Astrocyte of the spinal cord (primary cell): ENCODE measurements around the gene RBFOX2.

Experiments used
- DNase-seq: peaks from one replicate; pipeline ENCODE4 v3.0.0; 2011; ENCODE audit warnings: low read depth, low spot score
- H3K4me3 ChIP-seq: 2 replicates; pipeline ENCODE4 v1.5.1; 2011; ENCODE audit warnings: low read depth, mild to moderate bottlenecking, low read length, moderate library complexity
- in situ Hi-C: cut with HindIII; loops from 2 replicates; pipeline ENCODE4 v1.10.0; 2017; ENCODE audit warnings: low sequenced_read_pairs
- TF ChIP-seq, protein P1 (sequence below): IDR thresholded peaks from 2 replicates; pipeline ENCODE4 v1.5.1; 2012; ENCODE audit warnings: low read depth, mild to moderate bottlenecking, low read length, inconsistent platforms

RBFOX2 gene

DNA sequence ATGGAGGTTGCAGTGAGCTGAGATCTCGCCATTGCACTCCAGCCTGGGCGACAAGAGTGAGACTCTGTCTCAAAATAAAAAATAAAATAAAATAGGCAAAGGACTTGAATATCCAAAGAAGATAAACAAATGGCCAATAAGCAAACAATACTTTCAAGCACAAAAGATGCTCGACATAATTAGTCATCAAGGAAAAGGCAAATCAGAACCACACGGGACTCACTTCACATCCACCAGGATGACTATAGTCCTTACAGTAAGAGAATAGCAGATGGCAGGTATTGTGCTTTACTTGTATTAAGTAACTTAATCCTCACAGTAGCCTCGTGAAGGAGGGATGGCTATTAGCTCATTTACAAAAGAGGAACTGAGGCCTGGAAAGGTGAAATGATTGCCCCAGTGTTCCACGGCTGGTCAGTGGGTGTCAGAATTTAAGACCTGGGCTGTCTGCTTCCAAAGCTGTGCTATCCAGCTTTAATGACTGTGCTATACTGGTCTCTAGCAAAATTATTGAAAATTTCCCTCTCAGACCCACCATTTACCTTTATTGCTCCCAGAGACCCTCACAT is 40.2 kb upstream of the RBFOX2 start:
- in situ Hi-C loops = no loop called here

DNA sequence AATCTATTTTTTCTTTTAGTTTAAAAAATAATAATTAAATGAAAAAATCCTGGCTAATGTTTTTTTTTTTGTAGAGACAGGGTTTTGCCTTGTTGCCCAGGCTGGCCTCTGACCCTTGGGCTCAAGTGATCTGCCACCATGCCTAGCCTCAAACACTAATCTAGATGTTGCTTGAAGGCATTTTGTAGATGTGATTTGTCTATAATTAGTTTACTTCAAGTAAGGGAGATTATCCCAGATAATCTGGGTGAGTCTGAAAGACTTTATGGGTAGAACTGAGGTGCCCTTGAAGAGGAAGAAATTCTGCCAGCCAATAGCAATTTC is 38.6 kb upstream of the RBFOX2 start:
- TF ChIP-seq, protein P1, sequence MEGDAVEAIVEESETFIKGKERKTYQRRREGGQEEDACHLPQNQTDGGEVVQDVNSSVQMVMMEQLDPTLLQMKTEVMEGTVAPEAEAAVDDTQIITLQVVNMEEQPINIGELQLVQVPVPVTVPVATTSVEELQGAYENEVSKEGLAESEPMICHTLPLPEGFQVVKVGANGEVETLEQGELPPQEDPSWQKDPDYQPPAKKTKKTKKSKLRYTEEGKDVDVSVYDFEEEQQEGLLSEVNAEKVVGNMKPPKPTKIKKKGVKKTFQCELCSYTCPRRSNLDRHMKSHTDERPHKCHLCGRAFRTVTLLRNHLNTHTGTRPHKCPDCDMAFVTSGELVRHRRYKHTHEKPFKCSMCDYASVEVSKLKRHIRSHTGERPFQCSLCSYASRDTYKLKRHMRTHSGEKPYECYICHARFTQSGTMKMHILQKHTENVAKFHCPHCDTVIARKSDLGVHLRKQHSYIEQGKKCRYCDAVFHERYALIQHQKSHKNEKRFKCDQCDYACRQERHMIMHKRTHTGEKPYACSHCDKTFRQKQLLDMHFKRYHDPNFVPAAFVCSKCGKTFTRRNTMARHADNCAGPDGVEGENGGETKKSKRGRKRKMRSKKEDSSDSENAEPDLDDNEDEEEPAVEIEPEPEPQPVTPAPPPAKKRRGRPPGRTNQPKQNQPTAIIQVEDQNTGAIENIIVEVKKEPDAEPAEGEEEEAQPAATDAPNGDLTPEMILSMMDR = no peak
- H3K4me3 ChIP-seq = no peak overlapping the region
- in situ Hi-C loops = no loop called here
- DNase-seq = no peak

More for the DNA sequence above, 40.2 kb upstream of the RBFOX2 start:
- TF ChIP-seq, protein P1 = no peak
- H3K4me3 ChIP-seq = no peak overlapping the region
- no peak for DNase-seq

DNA sequence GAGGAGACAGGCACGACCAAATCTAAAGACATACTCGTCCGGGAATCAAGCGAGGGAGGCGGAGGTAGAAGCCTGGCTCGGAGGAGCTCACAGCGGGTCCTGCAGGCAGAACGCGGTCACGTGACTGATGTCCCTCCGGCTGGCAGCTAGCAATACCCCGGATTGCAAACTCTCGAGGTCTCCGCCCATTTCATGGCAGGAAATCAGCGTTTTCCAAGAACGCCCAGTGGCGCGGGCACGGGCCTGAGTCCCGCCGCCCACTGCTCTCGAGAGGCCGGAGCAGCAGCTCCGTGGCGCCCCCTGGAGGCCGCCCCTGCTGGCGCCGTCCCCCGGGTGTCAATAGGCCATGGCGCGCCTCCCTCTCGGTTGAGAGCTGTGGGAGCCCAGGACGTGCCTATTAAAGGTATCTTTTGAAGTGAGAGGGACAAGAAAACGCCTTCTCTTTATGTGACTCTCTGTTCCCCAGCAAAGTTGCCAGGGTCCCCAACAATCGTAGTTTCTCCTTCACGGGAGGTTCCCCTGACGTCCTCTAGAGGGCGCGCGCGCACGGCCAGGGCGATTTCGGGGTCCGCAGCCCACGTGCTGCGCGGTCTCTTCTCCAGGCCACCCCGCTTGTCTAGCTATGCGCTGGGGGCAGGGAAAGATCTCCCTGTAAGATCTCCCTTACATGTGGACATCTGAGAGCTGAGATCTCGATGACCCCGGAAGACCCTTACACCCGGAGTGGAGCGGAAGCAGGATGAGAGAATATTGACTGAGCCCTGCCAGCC is 37.3 kb upstream of the RBFOX2 start:
- peak; percentile 93 for DNase-seq
- in situ Hi-C loops = no loop called here
- peak overlapping the region; percentile 51 for H3K4me3 ChIP-seq
- TF ChIP-seq, protein P1 = peak; percentile 92

DNA sequence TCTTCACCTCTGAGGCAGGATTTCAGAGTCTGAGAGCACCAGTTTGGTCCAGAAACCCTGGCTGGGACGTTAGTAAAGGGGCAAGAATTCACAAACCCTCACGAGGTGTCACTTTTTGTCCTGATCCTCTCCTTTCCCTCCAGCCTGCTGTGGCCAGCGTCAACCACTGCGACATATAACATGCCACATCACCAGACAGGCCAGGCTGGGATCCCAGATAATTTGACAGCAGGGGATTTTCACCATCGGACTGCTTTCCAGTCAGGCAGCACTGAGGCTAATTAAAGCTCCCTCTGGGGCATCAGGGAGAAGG is 36.8 kb upstream of the RBFOX2 start:
- no peak for DNase-seq
- H3K4me3 ChIP-seq = peak overlapping the region; percentile 51
- TF ChIP-seq, protein P1 = no peak
- in situ Hi-C loops = no loop called here

DNA sequence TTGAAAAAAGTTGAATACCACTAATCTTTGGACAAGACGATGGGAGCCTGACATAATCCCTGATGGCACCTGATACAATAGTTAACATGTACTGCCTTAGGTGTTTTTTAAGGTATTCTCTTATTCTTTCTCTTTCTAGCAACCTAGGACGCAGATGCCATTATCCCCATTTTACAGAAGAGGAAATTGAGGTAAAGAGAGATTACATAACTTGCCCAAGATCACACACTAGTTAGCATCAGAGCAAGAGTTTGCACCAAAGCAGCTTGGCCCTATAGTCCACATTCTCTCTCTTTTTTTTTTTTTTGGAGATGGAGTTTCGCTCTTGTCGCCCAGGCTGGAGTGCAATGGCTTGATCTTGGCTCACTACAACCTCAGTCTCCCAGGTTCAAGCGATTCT is 35.7 kb upstream of the RBFOX2 start:
- DNase-seq = no peak
- TF ChIP-seq, protein P1 = no peak
- H3K4me3 ChIP-seq = no peak overlapping the region
- in situ Hi-C loops = no loop called here

DNA sequence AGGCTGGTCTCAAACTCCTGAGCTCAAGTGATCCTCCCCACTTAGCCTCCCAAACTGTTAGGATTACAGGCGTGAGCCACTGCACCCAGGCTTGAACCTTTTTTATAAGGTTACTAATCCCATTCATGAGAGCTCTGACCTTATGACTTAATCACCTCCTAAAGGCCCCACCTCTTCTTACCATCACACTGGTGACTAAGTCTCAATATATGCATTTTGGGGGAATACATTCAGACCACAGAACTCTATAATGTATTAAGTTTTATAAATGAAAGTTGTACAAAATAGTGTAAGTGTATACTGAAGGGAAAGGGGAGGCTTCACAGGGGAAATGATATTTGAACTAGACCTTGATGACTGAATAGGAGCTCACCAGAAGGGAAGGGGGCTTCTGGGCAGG is 28.4 kb upstream of the RBFOX2 start:
- no peak for DNase-seq
- in situ Hi-C loops = no loop called here
- TF ChIP-seq, protein P1 = no peak
- no peak overlapping the region for H3K4me3 ChIP-seq
